Measurements from ENCODE around the gene GTF2IRD2. TPM values are rescaled to one million over a fixed set of nuclear protein-coding genes. Genes with fewer than 3 reads are reported as not detected.
"Not testable (repeated sequence)": the region's sequence is repeated elsewhere in the genome, so short reads cannot be mapped to it uniquely, and the experiment has no call there.

Gene GTF2IRD2
- polyA plus RNA-seq, 1 donor from 2014 or later = 19.9 TPM

DNA sequence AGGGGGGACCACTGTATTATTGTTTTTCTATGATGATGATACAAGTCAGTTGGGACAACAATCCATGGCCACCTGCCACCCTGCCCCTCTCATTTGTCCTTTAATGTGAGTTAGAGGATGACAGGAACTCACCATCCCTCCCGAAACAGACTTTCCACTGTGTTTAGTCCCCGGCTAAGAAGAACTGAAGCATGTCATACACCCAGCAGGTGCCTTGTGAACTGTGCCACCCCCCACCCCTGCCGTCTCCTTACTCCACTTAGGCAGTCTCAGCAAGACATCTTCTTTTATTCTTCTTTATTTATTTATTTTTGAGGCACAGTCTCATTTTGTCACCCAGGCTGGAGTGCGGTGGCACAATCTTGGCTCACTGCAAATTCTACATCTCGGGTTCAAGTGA is 30.1 kb downstream of the GTF2IRD2 start:
- H3F3A ChIP-seq (ENCODE audit: insufficient read depth, low read length, poor library complexity, severe bottlenecking); H3K27ac ChIP-seq (ENCODE audit: low read length); H3K9me2 ChIP-seq (ENCODE audit: insufficient read depth, low read length); H3K4me2 ChIP-seq (ENCODE audit: low read length); H4K20me1 ChIP-seq (ENCODE audit: insufficient read depth); H3K79me2 ChIP-seq (replicated peaks; ENCODE audit: insufficient read depth, low read length); H3K9ac ChIP-seq (ENCODE audit: low read length); H3K36me3 ChIP-seq (ENCODE audit: insufficient read depth, low read length); H2AFZ ChIP-seq (ENCODE audit: low read depth, low read length); H3K27me3 ChIP-seq (ENCODE audit: insufficient read depth, low read depth, low read length); H3K4me3 ChIP-seq (ENCODE audit: low read length); H3K9me3 ChIP-seq (ENCODE audit: low read length): not testable (repeated sequence)

DNA sequence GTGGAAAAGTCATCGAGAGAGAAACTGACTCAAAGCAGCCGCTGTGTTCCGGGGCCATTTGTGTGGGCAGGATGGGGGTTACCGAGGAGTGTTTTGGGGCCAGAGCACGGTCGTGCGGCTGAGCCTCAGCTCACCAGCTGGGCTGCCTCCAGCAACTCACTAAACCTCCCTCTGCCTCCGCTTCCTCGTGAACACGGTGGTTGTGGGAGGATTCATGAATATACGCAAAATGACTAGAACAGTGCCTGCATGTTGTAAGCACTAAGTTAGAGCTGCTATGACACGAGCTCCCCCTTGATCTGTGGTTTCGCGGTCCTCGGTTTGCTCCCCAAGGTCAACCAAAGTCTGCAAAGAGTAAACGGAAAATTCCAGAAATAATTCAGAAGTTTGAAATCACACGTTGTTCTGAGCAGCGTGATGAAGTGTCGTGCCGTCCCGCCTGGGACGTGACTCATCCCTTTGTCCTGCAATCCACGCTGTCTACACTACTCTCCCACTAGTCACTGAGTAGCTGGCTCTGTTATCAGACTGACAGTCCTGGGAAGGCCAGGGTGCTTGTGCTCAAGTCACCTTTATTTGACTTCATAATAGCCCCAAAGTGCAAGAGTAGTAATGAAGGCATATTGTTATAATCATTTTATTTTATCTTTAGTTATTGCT is 31.1 kb downstream of the GTF2IRD2 start:
- not testable (repeated sequence) for H3K9me2 ChIP-seq (ENCODE audit: insufficient read depth, low read length); H3K9me3 ChIP-seq (ENCODE audit: low read length); H3K27ac ChIP-seq (ENCODE audit: low read length); H3F3A ChIP-seq (ENCODE audit: insufficient read depth, low read length, poor library complexity, severe bottlenecking); H3K79me2 ChIP-seq (replicated peaks; ENCODE audit: insufficient read depth, low read length); H2AFZ ChIP-seq (ENCODE audit: low read depth, low read length); H3K9ac ChIP-seq (ENCODE audit: low read length); H3K36me3 ChIP-seq (ENCODE audit: insufficient read depth, low read length); H3K4me2 ChIP-seq (ENCODE audit: low read length); H3K27me3 ChIP-seq (ENCODE audit: insufficient read depth, low read depth, low read length); H4K20me1 ChIP-seq (ENCODE audit: insufficient read depth); H3K4me3 ChIP-seq (ENCODE audit: low read length)

DNA sequence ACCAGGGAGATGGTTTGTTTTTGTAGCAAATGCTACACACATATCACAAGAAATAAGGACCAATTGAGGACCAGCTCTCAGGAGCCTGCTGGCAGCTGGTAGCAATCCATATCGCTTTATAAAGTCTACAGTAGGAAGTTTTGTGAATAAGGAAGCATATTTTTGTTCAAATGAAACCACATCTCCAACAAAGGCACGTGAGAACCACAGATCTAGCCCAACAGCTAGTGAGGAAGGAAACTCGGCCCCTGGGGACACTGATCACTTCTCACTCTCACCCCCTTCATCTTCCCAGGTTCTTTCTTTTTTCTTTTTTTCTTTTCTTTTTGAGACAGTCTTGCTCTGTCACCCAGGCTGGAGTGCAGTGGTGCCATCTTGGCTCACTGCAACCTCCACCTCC is 35.5 kb downstream of the GTF2IRD2 start:
- H3K9me3 ChIP-seq (ENCODE audit: low read length); H2AFZ ChIP-seq (ENCODE audit: low read depth, low read length); H3K79me2 ChIP-seq (replicated peaks; ENCODE audit: insufficient read depth, low read length): not testable (repeated sequence)

DNA sequence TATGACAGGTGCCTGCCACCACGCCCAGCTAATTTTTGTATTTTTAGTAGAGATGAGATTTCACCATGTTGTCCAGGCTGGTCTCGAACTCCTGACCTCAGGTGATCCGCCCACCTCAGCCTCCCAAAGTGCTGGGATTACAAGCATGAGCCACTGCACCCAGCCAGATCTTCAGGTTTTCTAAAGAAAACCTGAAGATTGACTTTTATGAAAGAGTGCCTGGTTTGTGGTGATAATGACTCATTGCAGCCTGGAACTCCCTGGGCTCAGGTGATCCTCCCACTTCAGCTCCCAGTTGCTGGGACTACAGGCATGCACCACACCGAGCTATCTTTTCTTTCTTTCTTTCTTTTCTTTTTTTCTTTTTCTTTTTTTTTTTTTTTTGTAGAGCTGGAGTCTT is 52.8 kb downstream of the GTF2IRD2 start:
- H3K4me3 ChIP-seq (ENCODE audit: low read length); H3K9me2 ChIP-seq (ENCODE audit: insufficient read depth, low read length); H3K27me3 ChIP-seq (ENCODE audit: insufficient read depth, low read depth, low read length); H3K4me2 ChIP-seq (ENCODE audit: low read length); H3K79me2 ChIP-seq (replicated peaks; ENCODE audit: insufficient read depth, low read length); H4K20me1 ChIP-seq (ENCODE audit: insufficient read depth); H3K27ac ChIP-seq (ENCODE audit: low read length); H2AFZ ChIP-seq (ENCODE audit: low read depth, low read length); H3K36me3 ChIP-seq (ENCODE audit: insufficient read depth, low read length); H3K9ac ChIP-seq (ENCODE audit: low read length); H3K9me3 ChIP-seq (ENCODE audit: low read length); H3F3A ChIP-seq (ENCODE audit: insufficient read depth, low read length, poor library complexity, severe bottlenecking): not testable (repeated sequence)

More for the DNA sequence above, 35.5 kb downstream of the GTF2IRD2 start:
- not testable (repeated sequence) for H4K20me1 ChIP-seq (ENCODE audit: insufficient read depth); H3K4me2 ChIP-seq (ENCODE audit: low read length); H3K36me3 ChIP-seq (ENCODE audit: insufficient read depth, low read length); H3K9ac ChIP-seq (ENCODE audit: low read length); H3K27ac ChIP-seq (ENCODE audit: low read length); H3K27me3 ChIP-seq (ENCODE audit: insufficient read depth, low read depth, low read length); H3F3A ChIP-seq (ENCODE audit: insufficient read depth, low read length, poor library complexity, severe bottlenecking); H3K4me3 ChIP-seq (ENCODE audit: low read length); H3K9me2 ChIP-seq (ENCODE audit: insufficient read depth, low read length)

DNA sequence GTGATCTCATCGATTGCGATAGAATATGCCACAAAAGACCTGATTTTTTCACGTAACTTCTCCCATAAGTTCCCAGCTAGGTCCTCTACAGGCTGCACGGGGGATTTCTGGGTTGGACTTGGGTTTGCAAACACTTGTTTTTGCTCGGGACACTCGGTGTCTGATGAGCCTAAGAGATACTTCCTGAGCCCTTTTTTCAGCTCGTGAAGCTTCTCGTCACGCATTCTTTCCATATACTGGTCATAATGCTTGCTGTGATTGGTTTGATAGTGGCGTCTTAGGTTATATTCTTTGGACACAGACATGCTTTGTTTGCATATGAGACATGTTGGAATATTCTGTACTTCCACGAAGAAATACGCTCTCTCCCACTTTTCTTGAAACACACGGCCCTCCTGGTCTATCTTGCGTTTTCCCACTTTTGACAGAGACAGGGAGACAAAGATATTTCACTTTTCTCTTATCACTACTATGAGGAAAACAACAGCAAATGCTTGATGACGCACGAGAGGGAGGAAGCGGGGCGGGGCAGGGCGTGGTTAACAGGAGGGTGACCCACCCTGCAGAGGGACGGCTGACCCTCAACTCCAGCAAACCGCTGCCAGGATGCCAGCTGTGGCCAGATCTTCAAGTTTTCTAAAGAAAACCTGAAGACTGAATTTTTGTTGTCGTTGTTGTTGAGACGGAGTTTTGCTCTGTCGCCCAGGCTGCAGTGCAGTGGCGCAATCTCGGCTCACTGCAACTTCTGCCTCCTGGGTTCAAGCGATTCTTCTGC is 53.4 kb downstream of the GTF2IRD2 start:
- H3K9me2 ChIP-seq (ENCODE audit: insufficient read depth, low read length) = not testable (repeated sequence)

DNA sequence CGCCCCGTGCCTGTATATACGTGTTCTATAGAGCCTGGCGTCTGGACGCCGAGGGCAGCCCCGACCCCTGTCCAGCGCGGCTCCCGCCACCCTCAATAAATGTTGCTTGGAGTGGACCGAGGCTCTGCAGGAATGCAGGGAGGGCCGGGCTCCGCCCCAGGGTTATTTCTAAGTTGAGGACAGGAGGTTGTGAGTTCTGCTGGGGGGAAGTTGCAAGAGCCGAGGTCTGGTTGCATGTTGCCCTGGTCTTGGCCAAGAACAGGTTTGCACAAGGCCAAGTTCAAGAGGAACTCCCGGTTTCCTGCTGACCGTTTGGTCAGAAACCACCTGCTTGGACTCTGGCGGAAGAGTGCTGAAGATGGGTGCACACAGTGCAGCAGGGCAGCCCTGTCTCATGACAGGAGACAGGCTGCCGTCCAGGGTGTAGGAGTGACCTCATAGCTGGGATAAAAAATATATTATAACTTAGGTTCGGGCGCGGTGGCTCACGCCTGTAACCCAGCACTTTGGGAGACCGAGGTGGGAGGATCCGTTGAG is 62.1 kb downstream of the GTF2IRD2 start:
- H2AFZ ChIP-seq (ENCODE audit: low read depth, low read length); H3K27ac ChIP-seq (ENCODE audit: low read length): not testable (repeated sequence)

More for the DNA sequence above, 53.4 kb downstream of the GTF2IRD2 start:
- H3K4me3 ChIP-seq (ENCODE audit: low read length); H3K27ac ChIP-seq (ENCODE audit: low read length); H3K79me2 ChIP-seq (replicated peaks; ENCODE audit: insufficient read depth, low read length); H2AFZ ChIP-seq (ENCODE audit: low read depth, low read length); H4K20me1 ChIP-seq (ENCODE audit: insufficient read depth); H3K27me3 ChIP-seq (ENCODE audit: insufficient read depth, low read depth, low read length); H3K9ac ChIP-seq (ENCODE audit: low read length); H3K36me3 ChIP-seq (ENCODE audit: insufficient read depth, low read length); H3F3A ChIP-seq (ENCODE audit: insufficient read depth, low read length, poor library complexity, severe bottlenecking); H3K9me3 ChIP-seq (ENCODE audit: low read length); H3K4me2 ChIP-seq (ENCODE audit: low read length): not testable (repeated sequence)

DNA sequence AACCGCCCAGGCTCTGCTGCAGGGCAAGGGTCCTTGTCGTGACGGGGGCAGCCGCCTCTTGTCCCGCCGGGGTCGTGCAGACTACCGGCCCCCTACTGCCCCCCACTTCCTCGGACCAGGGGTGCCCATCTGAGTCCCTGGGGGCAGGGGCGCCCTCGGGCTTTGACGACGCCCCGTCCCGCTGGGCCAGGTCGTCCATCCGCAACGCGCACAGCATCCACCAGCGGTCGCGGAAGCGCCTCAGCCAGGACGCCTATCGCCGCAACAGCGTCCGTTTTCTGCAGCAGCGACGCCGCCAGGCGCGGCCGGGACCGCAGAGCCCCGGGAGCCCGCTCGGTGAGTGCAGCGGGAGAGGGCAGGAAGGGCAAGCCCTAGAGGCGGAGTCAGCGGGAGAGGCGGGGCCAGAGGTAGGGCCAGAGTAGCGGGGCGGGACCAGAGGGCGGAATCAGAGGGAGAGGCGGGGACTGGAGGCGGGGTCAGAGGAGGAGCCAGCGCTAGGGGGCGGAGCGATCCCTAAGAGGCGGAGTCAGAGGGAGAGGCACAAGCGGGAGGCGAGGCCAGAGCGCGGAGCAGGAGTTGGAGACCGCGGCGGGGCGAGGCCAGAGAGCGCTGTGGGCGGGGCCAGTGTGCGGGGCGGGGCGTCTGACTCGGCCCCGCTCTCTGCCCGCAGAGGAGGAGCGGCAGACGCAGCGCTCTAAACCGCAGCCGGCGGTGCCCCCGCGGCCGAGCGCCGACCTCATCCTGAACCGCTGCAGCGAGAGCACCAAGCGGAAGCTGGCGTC is 62.8 kb downstream of the GTF2IRD2 start:
- H3K27ac ChIP-seq (ENCODE audit: low read length); H3F3A ChIP-seq (ENCODE audit: insufficient read depth, low read length, poor library complexity, severe bottlenecking); H3K4me2 ChIP-seq (ENCODE audit: low read length); H3K36me3 ChIP-seq (ENCODE audit: insufficient read depth, low read length); H3K9ac ChIP-seq (ENCODE audit: low read length); H3K79me2 ChIP-seq (replicated peaks; ENCODE audit: insufficient read depth, low read length); H4K20me1 ChIP-seq (ENCODE audit: insufficient read depth); H3K27me3 ChIP-seq (ENCODE audit: insufficient read depth, low read depth, low read length); H3K9me2 ChIP-seq (ENCODE audit: insufficient read depth, low read length); H3K9me3 ChIP-seq (ENCODE audit: low read length); H2AFZ ChIP-seq (ENCODE audit: low read depth, low read length): not testable (repeated sequence)
- H3K4me3 ChIP-seq (ENCODE audit: low read length) = peak overlapping the region; percentile 48

More for the DNA sequence above, 62.1 kb downstream of the GTF2IRD2 start:
- not testable (repeated sequence) for H4K20me1 ChIP-seq (ENCODE audit: insufficient read depth); H3K4me3 ChIP-seq (ENCODE audit: low read length); H3K79me2 ChIP-seq (replicated peaks; ENCODE audit: insufficient read depth, low read length); H3K36me3 ChIP-seq (ENCODE audit: insufficient read depth, low read length); H3K9ac ChIP-seq (ENCODE audit: low read length); H3F3A ChIP-seq (ENCODE audit: insufficient read depth, low read length, poor library complexity, severe bottlenecking); H3K27me3 ChIP-seq (ENCODE audit: insufficient read depth, low read depth, low read length); H3K9me2 ChIP-seq (ENCODE audit: insufficient read depth, low read length); H3K9me3 ChIP-seq (ENCODE audit: low read length); H3K4me2 ChIP-seq (ENCODE audit: low read length)
